HL-60/S4 treated with retinoic acid at 250 ng/mL for 4 days and 3 days (cell line): Measurements from ENCODE around the gene TTC7B.

Experiments used
- in situ Hi-C: fragments of 300-500 bp; cut with MboI; formaldehyde crosslinking; loops from 2 replicates; pipeline ENCODE4 v1.7.0; 2022; ENCODE audit warnings: low sequenced_read_pairs

Gene TTC7B

GRCh38 chr14:90499908-90500664, 316.1 kb downstream of the TTC7B start:
- in situ Hi-C loops: no loop called here

GRCh38 chr14:90499121-90499520, 317.1 kb downstream of the TTC7B start:
- in situ Hi-C loops: no loop called here

- in situ Hi-C loops: no loop called here
Measured at GRCh38 chr14:90498198-90498597, 318.0 kb downstream of the TTC7B start.

GRCh38 chr14:90496379-90496778, 319.9 kb downstream of the TTC7B start:
- in situ Hi-C loops: no loop called here

GRCh38 chr14:90495357-90496276, 320.6 kb downstream of the TTC7B start:
- in situ Hi-C loops: no loop called here

GRCh38 chr14:90491911-90492531, 324.2 kb downstream of the TTC7B start:
- in situ Hi-C loops: no loop called here

GRCh38 chr14:90491221-90491885, 324.9 kb downstream of the TTC7B start:
- in situ Hi-C loops: no loop called here

GRCh38 chr14:90490720-90491050, 325.5 kb downstream of the TTC7B start:
- in situ Hi-C loops: no loop called here

- in situ Hi-C loops: no loop called here
Measured at GRCh38 chr14:90489916-90490719, 326.1 kb downstream of the TTC7B start.

GRCh38 chr14:90489306-90489705, 326.9 kb downstream of the TTC7B start:
- in situ Hi-C loops: no loop called here

- in situ Hi-C loops: no loop called here
Measured at GRCh38 chr14:90488256-90488655, 328.0 kb downstream of the TTC7B start.

- in situ Hi-C loops: no loop called here
Measured at GRCh38 chr14:90487462-90487861, 328.8 kb downstream of the TTC7B start.

GRCh38 chr14:90487031-90487430, 329.2 kb downstream of the TTC7B start:
- in situ Hi-C loops: no loop called here

GRCh38 chr14:90484291-90484690, 331.9 kb downstream of the TTC7B start:
- in situ Hi-C loops: no loop called here

GRCh38 chr14:90483571-90483974, 332.7 kb downstream of the TTC7B start:
- in situ Hi-C loops: no loop called here

- in situ Hi-C loops: no loop called here
Measured at GRCh38 chr14:90483117-90483516, 333.1 kb downstream of the TTC7B start.

GRCh38 chr14:90475298-90475697, 340.9 kb downstream of the TTC7B start:
- in situ Hi-C loops: no loop called here
